Neural progenitor cell (in vitro differentiated cells): ENCODE data around the gene MFAP4.

ENCODE experiments used
- EZH2 ChIP-seq: fragments of 200-600 bp; sonication (generic); IDR thresholded peaks from 2 replicates; pipeline ENCODE4 v1.6.1; 2017; ENCODE audit warnings: antibody characterized with exemption, mild to moderate bottlenecking, moderate library complexity
- EZH2phosphoT487 ChIP-seq: fragments of 200-600 bp; sonication (generic); IDR thresholded peaks from 2 replicates; pipeline ENCODE4 v1.6.1; 2017; ENCODE audit warnings: antibody characterized with exemption
- TF ChIP-seq, protein P1 (sequence below): fragments of 200-600 bp; sonication (generic); IDR thresholded peaks from 2 replicates; pipeline ENCODE4 v1.5.1; 2017; ENCODE audit warnings: antibody characterized with exemption, mild to moderate bottlenecking

DNA sequence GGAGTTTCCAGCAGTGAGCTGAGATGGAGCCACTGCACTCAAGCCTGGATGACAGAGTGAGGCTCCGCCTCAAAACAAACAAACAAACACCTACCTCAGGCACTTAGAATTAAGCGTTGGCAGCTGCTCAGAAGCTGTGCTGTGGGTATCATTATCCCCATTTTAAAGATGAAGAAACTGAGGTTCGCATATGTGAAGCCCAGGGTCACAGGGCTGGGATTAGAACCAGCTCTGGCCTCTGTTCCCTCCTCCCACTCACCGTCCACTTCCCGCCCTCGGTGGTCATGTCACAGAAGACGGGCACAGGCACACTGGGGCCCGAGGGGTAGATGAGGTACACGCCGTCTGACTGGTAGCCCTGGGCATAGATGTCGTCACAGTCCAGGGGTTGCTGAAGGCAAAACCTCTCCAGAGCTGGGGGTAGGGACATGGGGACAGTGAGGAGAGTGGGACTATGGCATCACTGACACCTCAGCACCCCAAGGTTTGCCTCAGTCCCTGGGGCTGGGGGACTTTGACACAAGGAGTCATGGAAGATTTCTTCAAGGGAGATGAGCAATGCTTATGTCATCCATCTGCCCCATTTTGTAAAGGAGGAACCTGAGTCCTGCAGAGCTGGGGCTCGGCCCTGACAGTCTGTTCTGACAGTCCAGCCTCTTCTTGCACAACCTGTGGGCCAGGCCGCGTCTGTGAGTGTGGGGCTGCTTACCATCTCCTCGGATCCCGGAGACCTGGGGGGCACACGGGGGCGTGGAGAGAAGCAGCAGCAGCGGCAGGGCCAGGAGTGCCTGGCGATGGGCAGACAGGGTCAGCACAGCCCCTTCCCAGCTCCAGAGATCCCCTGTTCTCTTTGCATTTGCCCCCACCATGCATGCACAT, 700 bp downstream of the MFAP4 start:
- TF ChIP-seq, protein P1, sequence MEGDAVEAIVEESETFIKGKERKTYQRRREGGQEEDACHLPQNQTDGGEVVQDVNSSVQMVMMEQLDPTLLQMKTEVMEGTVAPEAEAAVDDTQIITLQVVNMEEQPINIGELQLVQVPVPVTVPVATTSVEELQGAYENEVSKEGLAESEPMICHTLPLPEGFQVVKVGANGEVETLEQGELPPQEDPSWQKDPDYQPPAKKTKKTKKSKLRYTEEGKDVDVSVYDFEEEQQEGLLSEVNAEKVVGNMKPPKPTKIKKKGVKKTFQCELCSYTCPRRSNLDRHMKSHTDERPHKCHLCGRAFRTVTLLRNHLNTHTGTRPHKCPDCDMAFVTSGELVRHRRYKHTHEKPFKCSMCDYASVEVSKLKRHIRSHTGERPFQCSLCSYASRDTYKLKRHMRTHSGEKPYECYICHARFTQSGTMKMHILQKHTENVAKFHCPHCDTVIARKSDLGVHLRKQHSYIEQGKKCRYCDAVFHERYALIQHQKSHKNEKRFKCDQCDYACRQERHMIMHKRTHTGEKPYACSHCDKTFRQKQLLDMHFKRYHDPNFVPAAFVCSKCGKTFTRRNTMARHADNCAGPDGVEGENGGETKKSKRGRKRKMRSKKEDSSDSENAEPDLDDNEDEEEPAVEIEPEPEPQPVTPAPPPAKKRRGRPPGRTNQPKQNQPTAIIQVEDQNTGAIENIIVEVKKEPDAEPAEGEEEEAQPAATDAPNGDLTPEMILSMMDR, result no peak
- TF ChIP-seq EZH2phosphoT487 (no peak), EZH2 (no peak)
